VCaP (cell line): ENCODE measurements around the gene PES1.

Source experiments
- H3K27ac ChIP-seq: fragments of 450-650 bp; 2 replicates; pipeline ENCODE4 v1.5.1; 2017
- CTCF ChIP-seq: fragments of 450-650 bp; conservative IDR thresholded peaks from 2 replicates; pipeline ENCODE4 v1.5.1; 2017; ENCODE audit warnings: mild to moderate bottlenecking, moderate library complexity

PES1 gene

GRCh38 chr22:30582051-30582450 lies 9.7 kb downstream of the PES1 start:
- H3K27ac ChIP-seq, result no peak overlapping the region
- no peak for TF ChIP-seq CTCF

GRCh38 chr22:30580896-30581295 lies 10.8 kb downstream of the PES1 start:
- TF ChIP-seq CTCF, result no peak
- no peak overlapping the region for H3K27ac ChIP-seq

- TF ChIP-seq CTCF, result no peak
- no peak overlapping the region for H3K27ac ChIP-seq
Observed at GRCh38 chr22:30578481-30578880, 13.2 kb downstream of the PES1 start.

- peak overlapping the region; percentile 49; the same call in 1 of the 2 replicates for H3K27ac ChIP-seq
- TF ChIP-seq CTCF, result no peak
Observed at GRCh38 chr22:30575859-30576258, 15.9 kb downstream of the PES1 start.

- 0 out of 2 replicates have a peak overlapping the region, but pooled peaks have one; percentile 49 for H3K27ac ChIP-seq
- no peak for TF ChIP-seq CTCF
Observed at GRCh38 chr22:30574997-30575671, 16.6 kb downstream of the PES1 start.

GRCh38 chr22:30574095-30574981 lies 17.4 kb downstream of the PES1 start, which contains the start of gene GAL3ST1:
TSS of gene GAL3ST1 (minus strand) at chr22:30574665. CDS start at chr22:30557392, 17,273 bp downstream.
- 0 out of 2 replicates have a peak within 1 kb of the TSS, but pooled peaks have one; percentile 49 for H3K27ac ChIP-seq
- TF ChIP-seq CTCF, result no peak

GRCh38 chr22:30573594-30574094 lies 18.1 kb downstream of the PES1 start:
- TF ChIP-seq CTCF, result no peak
- H3K27ac ChIP-seq, result no peak overlapping the region
